ENCODE results near the gene GPR3.
"Not testable (repeated sequence)": the region's sequence is repeated elsewhere in the genome, so short reads cannot be mapped to it uniquely, and the experiment has no call there.

GPR3 gene

DNA sequence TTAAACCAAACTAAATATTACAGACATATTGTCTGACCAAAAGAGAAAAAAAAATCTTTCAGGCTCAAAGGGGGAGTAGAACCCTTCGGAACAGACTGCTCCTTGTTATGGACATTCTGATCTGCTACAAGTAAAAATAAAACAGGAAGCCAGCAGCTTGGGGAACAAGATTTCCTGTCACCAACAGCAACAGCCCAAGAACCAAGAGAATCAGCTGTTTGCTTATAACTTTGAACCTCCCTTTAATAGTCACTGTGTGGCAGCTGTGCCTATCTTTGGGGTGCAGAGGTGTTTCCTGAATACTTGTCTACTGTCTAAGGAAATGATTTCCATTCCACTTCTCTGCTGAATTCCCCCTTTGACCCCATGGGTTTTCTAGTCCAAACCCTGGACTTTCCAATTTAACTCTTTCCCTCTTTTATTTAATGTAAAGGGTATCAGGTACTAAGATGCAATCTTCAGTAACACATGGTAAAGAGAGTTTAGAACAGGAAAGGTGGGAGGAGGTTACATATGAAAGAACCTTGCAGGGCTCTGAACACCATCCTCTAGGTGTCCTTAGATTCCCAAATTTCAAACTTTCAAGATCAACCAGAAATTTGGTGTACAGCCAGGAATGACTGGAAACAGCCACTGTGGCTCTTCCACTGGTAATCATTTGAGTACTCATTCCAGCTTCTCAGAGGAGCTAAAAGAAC is 38.6 kb downstream of the GPR3 start:
- no peak for DNase-seq

DNA sequence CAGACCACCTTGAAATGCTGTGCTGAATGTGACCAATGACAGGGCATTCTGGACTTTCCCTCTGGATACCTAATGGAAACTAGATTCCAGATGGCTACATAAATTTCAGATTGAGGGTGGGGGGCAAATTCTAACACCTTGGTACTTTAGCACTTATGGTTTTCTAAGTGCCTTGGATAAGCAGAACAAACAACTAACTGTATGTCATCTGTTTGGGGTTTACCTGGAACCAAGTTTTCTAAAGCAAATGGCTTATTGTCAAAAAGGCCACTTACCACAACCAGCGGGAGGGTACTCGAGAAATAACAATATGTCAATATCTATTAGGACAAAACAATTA is 39.1 kb downstream of the GPR3 start:
- no peak for DNase-seq

DNA sequence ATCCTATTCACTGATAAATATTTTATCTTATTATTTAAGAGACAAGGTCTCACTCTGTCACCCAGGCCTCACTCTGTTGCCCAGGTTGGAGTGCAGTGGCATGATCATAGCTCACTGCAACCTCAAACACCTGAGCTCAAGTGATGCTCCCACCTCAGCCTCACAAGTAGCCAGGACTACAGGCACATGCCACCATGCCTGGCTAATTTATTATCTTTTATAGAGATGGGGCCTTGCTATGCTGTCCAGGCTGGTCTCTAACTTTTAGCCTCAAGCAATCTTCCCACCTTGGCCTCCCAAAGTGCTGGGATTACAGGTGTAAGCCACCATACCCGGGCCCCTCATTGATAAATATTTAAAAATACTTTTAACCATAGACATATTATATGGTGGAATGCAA is 40.3 kb downstream of the GPR3 start:
- not testable (repeated sequence) for DNase-seq

DNA sequence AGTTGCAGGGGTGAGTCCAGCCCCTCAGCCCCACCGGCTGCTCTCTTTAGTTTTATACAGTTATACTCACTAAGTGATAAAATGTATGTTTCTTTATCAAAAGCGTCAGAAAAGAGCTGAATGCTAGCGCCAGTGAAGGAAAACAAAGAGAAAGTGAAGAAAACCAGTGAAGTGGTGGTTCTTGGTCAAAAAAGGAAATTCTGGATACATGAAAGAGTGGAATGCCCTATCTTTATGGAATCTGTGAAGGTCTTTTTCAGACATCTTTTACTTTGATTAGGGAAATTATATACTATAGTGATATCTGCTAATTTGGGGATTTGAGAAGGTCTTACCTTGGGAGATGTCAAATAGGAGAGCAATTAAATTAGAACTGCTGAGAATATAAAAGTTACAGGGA is 41.3 kb downstream of the GPR3 start:
- no peak for DNase-seq

DNA sequence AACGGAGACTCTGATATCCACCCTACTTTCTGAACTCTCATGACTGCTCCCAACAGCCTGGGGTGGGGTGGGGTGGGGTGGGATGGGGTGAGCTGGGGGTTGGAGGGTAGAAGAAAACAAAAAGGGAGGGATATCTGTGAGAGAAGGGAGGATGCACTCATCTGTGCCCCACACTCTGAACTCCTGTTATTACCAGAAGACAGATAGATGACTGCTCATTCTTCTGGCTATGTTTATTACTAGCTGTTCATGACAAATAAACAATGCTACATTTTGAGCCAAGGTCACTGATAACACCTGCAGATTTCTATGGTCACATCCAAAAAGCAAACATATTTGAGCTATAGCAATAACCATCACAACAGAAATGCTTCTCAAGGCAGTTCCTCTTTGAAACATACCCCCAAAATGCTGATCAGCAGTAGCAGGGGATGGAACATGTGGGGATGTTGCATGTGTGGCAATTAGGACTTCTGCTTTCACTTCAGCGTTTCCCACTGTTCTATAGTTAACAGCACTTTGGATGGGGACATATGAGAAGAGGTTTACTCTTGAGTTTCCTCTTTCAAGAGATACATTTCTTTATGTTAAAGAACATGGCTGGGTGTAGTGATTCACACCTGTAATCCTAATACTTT is 43.3 kb downstream of the GPR3 start:
- DNase-seq, result peak; percentile 90

DNA sequence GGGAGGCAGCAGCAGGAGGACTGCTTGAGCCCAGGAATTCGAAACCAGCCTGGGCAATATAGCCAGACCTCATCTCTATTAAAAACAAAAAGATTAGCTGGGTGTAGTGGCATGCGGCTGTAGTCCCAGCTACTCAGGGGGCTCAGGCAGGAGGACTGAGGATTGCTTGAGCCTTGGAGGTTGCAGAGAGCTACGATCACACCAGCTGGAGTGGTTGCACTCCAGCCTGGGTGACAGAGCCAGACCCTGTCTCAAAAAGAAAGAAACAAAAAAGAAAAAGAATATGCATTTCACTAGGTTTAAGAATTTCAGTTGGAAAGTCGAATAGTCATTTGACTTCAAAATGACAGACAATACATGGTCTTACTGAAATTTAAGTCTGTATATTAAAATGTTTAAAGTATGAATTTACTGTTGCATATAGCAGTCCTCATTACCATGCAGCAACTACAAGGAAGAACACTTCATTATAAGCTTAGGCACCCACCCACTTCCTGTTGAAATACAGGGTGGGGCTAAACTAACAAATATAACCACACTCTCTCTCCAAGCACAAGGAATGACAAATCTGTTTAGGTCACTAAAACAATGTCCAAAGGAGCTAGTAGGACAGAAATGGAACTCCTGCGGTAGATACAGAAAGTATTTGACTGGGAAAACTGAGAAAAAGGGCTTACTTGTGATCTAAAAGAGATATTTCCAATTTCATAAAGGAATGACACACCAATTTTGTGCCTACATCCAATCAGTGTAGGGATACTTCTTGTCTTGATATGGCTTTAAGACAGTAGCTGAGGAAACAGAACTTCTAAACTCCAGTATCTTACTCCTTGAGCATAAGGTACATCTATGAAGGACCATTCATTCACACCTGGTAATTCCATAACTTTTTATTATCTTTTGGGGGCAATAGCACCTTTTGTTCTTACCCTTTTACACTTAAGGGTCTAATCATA is 44.1 kb downstream of the GPR3 start:
- DNase-seq, result peak; percentile 54

DNA sequence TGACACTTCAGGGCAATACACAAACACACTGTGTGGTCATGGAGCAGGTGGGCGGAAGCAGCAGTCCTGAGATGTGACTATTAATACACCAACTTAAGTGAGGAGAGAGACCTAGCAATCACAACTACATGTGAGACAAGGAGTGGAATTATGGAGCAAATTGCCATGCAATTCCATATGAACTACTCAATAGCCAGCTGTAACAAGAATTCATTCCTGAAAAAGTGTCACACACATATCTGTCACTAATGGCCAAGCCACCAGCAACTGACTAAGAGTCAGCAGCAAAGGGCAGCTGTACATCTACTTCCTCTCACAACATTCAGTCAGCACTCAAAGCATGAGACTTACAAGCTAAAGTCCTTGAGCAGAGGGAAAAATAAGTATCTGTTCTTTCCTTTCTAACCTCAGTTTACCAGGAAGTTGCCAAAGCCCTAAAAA is 46.2 kb downstream of the GPR3 start:
- peak; percentile 50 for DNase-seq

DNA sequence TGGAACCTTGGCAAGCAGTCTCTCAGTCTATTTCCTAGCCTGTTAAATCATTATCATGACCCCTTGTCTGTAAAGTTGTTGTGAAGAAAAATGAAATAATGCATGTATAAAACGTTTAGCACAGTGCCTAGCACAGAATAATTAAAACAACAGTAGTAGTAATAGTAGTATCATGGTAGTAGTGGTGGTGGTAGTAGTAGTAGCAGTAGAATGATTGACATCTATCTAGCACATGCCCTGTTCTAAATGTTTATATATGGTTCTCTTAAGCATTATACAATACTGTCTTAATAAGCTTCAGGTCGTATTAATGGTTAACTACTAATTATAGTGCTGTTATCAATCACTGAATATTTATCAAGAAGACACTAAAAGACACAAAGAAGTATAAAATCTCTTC is 46.7 kb downstream of the GPR3 start:
- no peak for DNase-seq

DNA sequence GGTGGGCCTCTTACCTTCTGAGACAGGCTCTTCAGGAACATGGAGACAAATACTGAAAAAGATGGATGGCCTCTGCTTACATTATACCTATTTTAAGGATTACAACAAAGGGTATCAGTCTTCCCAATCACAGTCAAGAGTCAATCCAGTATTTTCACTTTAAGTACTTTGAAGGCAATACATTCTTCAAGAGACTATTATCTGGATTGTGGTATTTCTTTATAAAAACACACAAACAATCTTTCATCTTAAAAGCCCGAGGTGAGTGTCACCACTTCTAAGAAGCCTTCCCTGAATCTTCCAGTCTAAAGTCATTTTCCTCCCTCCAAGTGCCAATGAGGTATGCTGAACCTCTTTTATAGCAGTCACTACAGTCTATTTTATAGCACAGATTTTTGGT is 52.2 kb downstream of the GPR3 start:
- no peak for DNase-seq

Measured in RPMI8226 (cell line).